NK-92 treated with Interleukin-12 subunit alpha and Interleukin-12 subunit beta, amount 100 ng/mL, for 24 hours (cell line): ENCODE measurements around the gene SNTN.
"Not testable (repeated sequence)": the region's sequence is repeated elsewhere in the genome, so short reads cannot be mapped to it uniquely, and the experiment has no call there.

ENCODE experiments used
- DNase-seq: peaks from one replicate; lab custom pipeline; 2025; lab: John Stamatoyannopoulos, UW

Gene SNTN

DNA sequence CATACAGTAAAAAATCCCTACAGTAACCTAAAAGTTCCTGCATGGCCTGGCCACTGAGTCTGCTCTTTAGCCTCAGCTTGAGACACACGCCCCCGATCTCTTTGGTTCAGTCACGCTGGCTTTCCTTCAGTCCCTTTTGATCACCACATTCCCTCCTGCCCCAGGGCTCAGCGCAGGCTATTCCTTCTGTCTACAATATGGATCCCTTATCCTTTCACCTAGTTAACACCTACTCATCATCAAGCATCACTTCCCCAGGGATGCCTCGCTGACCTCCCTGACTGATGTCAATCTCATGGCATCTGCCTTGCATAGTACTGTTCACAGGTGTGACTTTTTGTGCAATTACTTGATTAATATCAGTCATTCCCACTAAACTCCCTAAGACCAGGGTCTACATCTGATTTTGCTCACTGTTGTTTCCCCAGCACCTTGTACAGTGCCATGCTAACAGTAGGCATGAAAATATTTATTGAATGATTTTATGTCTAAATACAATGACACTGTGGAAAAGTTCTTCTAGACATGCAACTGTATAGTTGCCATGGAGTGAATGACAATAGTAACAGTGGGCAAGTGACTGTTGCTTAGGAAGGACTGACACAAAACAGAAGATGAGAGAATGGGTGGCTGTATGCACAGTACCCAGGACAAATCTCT is at the start of gene SNTN:
Gene SNTN (plus strand): TSS at position 610 of the 660 bp plus-strand sequence. CDS start 13 bp downstream, at position 623.
- DNase-seq: no peak

DNA sequence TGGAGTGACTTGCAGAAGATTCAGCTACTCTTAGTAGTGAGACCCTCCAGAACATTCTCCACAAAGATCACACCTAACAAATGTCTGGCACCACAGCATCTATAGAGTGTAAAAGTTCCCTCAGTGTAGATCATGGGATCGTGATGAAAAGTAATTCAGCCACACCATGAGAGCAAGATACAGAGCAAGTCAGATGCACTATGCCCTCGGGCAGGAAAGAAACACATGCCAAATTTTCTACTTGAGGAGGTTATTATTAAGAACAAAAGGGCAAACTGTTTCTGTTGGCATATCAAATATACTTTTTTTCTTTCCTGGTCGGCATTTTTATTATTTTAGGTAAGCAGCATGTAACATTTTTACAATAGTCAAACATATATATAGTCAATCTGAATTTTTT is 44.8 kb upstream of the SNTN start:
- no peak for DNase-seq

DNA sequence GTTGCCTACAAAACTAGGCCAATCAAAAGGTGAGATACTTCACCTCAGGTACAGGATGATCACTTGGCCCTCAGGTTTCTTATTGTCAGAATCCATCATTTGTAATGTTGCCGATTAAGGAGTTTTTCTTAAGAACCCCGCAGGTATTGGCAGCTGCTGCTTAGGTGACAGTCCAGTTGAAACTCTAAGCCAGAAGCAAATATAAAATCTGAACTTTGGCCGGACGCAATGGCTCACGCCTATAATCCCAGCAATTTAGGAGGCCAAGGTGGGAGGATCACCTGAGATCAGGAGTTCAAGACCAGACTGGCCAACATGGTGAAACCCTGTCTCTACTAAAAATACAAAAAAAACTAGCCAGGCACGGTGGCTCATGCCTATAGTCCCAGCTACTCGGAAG is 43.1 kb upstream of the SNTN start:
- DNase-seq: no peak

DNA sequence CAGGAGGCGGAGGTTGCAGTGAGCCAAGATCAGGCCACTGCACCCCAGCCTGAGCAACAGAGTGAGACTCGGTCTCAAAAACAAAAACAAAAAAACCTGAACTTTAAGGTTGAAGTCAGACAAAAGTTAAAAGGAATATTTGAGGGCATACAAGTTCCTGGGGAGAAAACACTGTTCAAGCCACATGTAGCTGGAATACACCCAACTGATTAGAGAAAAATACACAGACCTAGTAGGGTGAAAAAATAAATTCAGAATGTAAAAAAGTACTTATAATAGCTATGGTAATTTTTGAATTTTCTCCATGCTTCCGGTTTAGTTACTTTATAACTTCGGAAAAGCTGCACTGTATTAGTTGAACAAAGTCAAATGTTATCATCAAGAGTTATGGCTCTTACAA is 42.6 kb upstream of the SNTN start:
- DNase-seq: no peak

DNA sequence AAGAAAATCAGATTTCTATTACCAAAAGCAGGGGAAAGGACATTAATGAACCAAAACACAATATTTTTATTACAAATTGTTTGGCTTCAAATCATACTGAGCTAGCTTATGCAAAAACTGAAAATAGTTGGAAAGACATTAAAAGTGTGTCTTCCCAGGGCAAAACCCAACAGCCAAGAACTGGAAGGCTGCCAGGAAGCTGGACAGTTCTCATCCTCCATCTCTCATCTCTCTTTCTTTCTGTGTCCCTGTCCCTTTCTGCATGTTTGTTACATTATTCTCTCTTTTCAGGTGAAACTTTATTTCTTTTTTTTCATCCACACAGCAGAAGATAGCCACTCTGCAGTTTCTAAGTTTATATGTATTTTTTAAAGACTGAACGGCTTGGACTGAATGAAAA is 41.1 kb upstream of the SNTN start:
- no peak for DNase-seq

DNA sequence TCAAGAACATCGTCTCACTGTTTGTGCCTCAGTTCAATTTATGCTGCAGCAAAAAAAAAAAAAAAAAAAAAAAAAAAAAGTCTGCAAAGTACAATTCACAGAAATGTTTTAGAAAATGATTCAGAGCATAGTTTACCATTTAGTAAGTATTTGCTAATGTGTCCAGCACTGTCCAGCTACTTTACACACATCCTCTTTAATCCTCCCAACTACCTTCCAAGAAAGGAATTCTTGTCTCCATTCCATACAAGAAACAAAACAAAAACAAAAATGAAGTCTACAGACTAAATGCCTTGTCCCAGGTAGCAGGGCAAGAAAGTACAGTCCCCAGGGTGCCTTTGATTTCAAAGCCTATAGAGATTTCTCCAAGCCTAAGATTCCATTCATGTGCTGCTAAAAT is 38.9 kb upstream of the SNTN start:
- no peak for DNase-seq

DNA sequence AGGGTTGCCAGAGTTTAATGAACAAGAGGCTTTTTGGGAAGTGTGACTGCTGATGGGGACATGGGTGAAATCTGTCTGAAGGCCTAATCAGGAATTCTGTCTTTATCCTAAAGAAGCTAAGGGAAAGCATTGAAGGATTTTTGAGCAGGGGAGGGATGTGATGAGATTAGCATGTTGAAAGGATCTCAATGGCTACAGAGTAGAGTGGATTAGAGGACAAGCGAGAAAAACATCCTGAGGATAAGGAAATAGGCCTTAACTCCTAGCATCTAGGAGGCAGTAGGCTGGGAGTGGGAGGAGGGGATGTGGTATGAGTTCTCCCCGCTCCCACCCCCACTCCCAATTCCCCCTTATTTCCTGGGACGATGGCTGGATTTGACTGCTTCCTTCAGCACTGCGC is 35.1 kb upstream of the SNTN start:
- DNase-seq: no peak

DNA sequence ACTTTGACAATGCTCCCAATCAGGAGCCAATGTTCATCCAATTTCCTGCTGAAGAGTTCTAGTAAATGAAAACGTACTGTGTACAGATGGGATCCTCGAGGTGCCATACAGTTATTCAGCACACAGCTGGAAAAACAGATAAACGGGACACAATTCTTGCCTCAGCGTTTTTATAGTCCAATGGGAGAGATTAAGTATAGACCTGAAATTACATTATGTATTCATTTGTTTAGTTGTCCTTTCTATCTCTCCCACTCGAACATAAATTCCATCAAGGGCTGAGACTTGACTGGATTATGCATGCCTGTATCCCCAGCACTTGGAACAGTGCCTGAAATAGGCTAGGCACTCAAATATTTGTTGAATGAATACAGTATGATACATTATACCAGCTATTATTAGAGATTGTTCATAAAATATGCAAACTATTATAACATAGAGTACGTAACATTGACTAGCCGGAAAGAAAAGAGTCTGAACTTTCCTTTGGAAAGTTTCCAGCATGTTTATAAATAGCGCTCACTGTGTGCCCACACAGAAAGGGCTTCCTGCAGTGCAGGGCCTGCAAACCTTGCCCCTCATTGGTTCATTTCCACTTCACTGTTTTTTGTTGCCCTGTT is 27.4 kb upstream of the SNTN start:
- no peak for DNase-seq

DNA sequence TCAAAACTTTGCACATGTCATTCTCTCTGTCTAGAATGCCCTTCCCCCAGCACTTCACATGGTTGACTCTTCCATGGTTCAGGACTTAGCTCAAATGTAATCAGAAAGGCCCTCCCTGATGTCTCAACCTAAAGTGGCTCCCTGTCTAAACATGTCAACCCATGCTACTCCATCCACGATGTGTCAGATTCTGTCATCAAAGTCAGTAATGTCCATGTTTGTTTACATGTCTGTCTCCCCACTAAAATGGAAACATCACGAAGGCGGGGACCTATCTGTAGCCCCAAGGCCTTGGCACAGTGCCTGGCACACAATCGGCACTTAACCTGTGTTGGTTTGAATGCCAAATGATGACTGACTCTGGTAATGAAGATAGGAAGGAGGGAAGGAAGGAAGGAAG is 20.8 kb upstream of the SNTN start:
- DNase-seq: no peak

DNA sequence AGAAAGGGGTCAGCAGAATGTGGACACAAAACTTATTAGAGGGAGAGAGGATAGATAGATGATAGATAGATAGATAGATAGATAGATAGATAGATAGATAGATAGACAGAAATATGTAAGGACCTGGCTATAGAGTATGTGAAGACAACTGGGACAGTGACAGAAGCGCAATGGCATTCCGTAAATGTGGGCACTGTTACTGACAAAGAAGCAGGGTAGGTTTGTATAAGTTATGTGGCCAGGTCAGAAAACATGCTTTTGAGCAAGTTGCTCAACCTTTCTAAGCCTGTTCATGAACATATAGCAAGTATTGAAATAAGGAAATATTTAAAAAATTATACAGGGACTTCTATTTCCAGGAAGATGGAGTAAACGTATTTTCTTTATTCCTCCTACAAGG is 17.3 kb upstream of the SNTN start:
- DNase-seq: no peak

DNA sequence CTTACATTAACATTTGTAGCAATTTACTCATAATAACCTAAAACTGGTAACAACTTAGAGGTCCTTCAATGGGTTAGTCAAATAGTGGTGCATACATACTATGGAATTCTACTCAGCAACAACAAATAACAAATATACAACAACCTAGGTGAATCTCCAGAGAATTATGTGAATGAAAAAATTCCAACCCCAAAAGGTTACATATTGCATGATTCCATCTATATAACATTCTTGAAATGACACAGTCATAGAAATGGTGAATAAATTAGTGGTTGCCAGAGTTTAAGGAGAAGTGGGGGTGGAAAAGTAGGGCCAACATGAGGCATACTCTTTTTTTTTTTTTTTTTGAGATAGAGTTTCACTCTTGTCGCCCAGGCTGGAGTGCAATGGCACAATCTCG is 12.7 kb upstream of the SNTN start:
- no peak for DNase-seq

DNA sequence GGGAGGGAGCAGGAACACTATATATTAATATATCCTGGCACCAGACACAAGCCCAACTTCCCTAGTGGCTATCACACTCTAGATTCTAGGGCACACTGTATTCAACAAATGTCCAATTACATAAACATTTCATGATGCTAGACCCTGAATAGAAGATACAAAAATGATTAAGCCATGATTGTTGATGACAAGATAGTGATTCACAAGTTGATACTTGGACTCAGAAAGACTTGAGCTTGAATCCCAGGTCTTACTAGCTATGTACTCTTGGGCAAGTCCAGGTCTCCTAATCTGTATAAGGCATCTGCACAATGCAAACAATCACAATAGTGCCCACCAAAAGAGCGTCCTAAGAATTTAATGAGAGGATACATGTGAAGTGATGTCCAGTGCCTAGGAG is 10.0 kb upstream of the SNTN start:
- no peak for DNase-seq

DNA sequence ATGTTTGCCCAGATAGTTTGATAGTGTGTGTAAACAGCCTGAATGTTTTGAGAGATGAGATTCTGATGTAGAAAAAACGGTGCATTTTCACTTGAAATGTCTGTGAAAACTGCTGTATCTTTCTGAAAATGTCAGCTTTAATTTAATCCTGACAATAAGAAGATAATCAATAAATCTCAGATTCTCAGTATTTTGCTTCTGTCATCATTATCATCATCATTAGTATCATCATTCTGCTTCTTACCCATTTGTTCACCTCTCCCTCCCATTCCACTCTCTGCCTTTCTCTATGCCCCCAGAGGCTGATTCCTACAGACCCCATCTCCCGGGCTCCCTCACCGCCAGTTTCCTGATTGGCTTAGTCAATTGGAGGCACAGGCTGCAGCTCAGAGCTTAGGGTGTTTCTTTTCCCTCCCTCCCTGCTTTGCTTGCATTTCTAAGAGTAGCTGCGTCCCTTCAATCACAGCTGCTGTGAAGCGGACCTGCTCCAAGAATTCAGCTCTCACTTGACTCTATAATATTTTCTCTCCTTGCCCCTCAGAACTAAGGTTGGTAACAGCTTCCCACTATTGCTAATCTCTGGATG is 8.2 kb upstream of the SNTN start:
- DNase-seq: no peak

DNA sequence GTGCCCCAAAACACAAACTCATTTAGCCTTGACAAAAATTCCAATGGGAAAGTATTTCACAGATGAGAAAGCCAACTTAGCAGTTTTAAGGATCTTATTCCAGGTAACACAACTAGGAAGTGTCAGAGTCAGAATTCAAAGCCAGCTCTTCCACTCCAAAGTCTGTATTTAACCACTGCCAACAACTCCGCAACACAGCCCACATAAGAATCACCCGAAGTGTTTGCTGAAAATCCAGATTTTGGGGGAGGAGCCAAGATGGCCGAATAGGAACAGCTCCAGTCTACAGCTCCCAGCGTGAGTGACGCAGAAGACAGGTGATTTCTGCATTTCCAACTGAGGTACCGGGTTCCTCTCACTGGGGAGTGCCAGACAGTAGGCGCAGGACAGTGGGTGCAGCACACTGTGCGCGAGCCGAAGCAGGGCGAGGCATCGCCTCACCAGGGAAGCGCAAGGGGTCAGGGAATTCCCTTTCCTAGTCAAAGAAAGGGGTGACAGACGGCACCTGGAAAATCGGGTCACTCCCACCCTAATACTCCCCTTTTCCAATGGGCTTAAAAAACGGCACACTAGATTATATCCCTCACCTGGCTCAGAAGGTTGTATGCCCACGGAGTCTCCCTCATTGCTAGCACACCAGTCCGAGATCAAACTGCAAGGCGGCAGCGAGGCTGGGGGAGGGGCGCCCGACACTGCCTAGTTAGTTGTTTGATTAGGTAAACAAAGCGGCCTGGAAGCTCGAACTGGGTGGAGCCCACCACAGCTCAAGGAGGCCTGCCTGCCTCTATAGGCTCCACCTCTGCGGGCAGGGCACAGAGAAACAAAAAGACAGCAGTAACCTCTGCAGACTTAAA is 7.3 kb upstream of the SNTN start:
- DNase-seq: not testable (repeated sequence)

DNA sequence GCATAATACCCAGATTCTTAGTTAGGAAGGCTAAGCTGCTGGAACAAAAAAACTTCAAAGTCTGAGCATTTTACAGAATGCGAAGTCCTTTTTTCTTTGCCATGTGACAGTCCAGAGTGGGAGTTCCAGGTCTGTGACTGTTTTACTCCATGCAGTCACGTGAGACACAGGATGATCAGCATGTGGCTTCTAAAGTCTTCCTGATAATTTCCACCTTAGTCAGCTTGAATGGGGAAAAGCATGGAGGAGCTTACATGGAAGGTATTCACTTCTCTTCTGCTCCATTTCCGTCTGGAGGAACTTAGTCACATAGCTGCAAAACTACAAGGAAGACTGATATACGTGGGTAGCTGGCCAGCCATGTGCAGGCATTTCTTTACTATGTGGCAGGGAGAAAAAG is 1.7 kb downstream of the SNTN start:
- DNase-seq: no peak

DNA sequence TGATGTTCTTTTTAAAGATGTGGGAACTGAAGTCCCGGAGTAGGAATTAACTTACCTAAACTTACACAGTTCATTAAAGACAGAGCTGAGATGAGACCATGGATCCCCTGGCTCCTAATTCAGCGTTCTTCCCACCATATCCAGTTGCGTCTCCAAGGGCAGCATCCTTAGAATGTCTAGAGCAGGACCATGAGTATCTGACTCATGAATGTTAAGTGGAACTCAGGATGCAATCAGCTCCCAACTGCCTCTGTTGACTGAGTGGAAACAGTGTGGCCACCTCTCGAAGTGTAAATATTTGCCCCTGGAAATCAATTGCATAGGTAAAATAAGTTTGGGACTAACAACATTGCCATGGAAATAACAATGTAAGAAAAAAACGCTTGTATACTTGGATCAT is 2.5 kb downstream of the SNTN start:
- no peak for DNase-seq

DNA sequence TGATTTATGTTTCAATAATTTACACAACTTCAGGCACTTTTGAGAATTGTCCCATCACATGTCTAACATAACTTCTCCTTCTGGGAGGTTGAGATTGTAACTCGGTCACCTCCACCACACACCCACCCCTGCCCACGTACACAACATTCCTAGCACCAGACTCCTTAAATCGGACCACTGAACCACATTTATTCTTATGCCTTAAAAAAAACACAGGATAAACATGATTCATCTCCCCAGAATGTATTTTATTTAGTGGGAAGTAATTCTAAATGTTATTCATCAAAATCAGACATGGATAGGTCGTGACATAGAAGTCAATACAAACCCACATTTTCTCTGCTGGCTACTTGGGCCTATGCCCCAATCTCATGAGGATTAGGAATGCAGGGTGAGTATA is 3.0 kb downstream of the SNTN start:
- no peak for DNase-seq

DNA sequence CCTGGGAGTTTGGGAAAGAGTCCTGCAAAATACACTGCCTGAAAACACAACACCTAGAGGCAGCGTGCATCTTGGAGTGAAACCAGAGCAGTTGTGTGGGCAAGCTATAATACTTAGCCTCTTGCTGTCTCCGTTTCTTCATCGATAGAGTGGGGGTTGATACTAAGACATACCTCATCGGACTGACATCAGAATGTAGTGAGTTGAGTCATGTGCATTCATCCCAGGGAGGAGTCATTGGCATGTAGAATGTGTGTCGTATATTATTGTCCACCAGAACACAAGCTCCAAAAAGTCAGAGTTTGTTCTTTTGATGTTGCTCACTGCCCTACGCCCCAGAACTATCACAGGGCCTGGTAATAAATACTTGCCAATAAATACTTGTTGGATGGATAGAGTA is 4.3 kb downstream of the SNTN start:
- DNase-seq: no peak

DNA sequence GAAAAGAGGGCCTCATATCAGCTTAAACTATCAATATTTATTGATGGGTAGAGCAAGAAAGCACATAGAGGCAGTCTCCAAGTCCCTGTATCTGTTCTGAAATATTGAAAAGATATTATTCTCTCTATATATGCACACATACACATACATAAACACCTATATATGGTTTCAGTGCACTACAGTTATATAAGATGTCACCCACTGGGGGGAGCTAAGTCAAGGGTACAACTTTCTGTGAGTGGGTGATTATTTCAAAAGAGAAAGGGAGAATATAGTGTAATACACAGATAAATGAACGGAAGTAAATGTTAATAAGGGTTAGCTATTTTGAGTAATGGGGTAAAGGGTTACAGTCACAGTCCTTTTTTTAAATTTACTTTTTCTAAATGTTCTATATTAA is 8.8 kb downstream of the SNTN start:
- DNase-seq: no peak

DNA sequence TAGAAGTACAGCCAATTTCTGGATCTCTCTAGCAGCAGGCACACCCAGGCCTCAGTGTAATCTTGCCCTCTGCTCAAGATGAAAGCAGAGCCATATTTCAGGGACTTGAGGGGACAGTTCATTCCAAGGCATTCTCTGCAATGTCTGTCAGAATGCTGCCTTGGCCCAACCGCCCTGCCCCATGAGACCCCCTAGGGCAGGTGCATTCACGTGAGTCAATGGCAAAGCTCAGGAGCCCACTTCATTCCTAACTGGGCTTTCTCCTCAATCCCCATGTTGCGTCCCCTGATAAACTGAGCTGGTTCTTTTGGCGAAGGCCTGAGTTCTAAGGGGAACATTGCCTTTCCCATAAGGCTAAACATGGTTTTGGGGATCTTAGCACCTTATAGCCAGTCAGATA is 9.5 kb downstream of the SNTN start:
- no peak for DNase-seq

DNA sequence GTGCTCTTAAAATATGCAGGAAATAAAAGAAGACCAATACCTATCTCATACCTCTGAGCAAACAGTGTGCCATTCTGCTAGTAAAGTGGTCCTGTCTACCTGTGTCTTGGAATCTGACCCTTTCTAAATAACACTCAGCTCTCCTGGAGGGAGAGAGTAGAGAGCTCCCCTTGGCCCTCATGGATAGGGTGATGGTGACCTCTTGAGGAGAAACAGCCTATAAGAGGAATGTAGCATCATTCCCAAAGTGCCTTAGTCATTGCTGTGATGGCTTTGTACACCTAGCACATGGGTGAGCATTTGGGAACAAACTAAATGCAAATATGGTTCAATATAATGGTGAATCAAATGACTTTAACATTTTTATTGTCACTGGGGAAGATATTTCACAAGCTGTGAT is 10.0 kb downstream of the SNTN start:
- DNase-seq: no peak

DNA sequence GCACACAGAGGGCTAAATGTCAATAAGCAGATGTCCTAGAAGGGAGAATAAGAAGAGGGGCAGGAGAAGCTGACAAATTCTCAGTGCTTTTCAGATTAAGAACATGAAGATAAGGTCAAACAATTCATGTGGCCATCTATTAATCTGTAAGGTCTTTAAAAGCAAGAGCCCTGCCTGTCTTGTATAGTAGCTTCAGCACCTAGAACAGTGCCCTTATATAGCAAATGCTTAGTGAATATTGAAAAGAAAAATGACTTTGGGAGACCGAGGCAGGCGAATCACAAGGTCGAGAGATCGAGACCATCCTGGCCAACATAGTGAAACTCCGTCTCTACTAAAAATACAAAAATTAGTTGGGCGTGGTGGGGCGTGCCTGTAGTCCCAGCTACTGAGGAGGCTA is 18.1 kb downstream of the SNTN start:
- no peak for DNase-seq

DNA sequence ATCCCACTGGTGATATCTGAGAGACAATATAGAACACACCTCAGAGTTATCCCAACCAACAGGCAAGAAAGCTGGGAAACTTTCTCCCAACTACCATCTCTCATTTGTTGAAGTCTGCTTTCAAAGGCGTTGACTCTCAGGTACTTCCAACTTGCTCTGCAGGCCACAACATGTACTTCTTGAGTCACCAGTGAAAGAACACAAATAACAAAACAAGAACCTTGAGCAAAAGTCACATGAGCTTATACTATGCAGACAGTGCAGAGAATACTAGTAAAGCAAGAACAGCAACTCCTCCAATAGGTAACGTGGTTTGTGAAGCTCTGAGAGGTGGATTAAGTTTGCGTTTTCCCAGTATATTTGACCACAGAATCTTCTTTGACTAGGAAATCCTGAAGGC is 20.6 kb downstream of the SNTN start:
- no peak for DNase-seq
